ENCODE measurements around the gene NR4A2. TPM values are rescaled to one million over a fixed set of nuclear protein-coding genes. Genes with fewer than 3 reads are reported as not detected.
"Not testable (repeated sequence)": the region's sequence is repeated elsewhere in the genome, so short reads cannot be mapped to it uniquely, and the experiment has no call there.

NR4A2 gene
- polyA plus RNA-seq, 1 donor = 1.9 TPM

- no peak for DNase-seq
Observed at GRCh38 chr2:156320486-156321098, 11.9 kb downstream of the NR4A2 start.

GRCh38 chr2:156319811-156320485 lies 12.6 kb downstream of the NR4A2 start:
- no peak for DNase-seq

- DNase-seq = no peak
Observed at GRCh38 chr2:156317631-156318030, 14.9 kb downstream of the NR4A2 start.

DNA sequence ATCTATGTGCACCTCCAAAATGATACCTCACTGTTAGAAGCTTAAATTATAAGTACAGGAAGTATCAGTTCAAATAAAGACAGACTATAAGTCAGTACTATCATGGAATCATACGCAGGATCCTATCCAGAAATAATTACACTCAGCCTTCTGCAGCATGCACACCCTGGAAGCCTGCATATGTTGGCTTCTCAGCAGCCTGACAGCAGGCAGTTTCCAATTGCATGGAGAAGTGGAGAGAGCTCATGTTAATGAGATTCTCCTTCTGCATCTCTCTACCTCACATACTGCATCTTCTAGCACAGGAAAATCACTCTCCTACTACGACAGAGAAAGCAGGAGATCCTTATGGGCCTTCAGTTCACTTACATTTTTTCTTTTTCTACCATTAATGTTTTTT lies 20.5 kb downstream of the NR4A2 start:
- no peak for DNase-seq

DNA sequence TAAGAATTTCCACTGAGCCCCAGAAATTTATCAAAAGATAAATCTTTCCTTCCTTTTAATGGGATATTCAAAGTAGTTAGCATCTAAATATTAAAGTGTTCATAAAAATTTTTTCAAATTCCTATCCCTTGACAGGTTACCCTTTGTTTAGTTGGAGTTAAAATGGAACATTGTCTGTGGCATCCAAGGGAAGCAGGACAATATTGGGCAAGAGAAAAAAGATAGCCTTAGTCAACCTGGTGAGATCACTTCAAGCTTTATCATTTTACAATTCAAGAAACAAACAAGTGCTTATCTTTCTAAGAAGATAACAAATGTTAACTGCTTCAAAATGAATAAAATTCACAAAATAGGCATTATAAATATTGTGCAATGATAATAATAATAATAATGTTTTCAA lies 21.7 kb downstream of the NR4A2 start:
- DNase-seq = no peak

GRCh38 chr2:156309917-156310316 lies 22.6 kb downstream of the NR4A2 start:
- no peak for DNase-seq

GRCh38 chr2:156309167-156309566 lies 23.4 kb downstream of the NR4A2 start:
- DNase-seq = no peak

GRCh38 chr2:156306821-156307220 lies 25.7 kb downstream of the NR4A2 start:
- DNase-seq = no peak

- DNase-seq = no peak
Observed at GRCh38 chr2:156305121-156305520, 27.4 kb downstream of the NR4A2 start.

DNA sequence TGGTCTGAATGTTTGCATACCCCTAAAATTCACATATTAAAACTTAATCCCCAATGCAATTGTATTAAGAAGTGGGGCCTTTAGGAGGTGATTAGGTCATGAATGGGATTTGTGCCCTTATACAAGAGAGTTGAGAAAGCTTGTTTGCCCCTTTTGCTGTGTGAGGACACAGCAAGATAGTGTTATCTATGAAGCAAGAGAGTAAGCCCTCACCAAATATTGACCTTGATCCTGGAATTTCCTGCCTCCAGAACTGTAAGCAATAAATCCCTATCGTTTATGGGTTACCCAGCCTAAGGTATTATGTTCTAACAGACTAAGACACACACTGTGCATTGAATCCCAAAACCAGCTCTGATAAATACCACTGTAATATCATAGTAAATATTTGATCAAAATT lies 32.2 kb downstream of the NR4A2 start:
- no peak for DNase-seq

DNA sequence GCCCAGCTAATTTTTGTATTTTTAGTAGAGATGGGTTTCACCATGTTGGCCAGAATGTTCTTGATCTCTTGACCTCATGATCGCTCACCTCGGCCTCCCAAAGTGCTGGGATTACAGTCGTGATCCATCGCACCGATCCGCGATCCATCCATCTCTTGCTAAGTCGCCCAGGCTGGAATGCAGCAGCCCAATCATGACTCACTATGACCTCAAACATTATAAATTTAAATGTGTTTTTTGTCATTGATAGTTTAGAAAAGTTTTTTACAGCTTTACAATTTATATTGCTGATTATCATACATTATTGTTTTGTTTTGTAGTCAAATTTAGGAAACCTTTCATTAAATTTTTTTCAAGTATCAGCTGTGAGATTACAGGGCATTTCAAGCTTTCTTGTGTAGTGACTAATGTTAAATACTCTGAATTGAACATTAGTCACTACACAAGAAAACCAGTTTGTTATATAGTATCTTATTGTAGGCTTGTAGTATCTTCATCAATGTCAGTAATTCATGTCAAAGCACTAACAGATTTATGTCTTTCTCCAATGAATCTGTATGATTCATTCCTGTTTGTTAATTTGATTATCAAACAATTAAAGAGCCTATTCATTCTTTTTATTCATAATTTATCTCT lies 37.5 kb downstream of the NR4A2 start:
- no peak for DNase-seq

GRCh38 chr2:156293382-156293781 lies 39.1 kb downstream of the NR4A2 start:
- not testable (repeated sequence) for DNase-seq

DNA sequence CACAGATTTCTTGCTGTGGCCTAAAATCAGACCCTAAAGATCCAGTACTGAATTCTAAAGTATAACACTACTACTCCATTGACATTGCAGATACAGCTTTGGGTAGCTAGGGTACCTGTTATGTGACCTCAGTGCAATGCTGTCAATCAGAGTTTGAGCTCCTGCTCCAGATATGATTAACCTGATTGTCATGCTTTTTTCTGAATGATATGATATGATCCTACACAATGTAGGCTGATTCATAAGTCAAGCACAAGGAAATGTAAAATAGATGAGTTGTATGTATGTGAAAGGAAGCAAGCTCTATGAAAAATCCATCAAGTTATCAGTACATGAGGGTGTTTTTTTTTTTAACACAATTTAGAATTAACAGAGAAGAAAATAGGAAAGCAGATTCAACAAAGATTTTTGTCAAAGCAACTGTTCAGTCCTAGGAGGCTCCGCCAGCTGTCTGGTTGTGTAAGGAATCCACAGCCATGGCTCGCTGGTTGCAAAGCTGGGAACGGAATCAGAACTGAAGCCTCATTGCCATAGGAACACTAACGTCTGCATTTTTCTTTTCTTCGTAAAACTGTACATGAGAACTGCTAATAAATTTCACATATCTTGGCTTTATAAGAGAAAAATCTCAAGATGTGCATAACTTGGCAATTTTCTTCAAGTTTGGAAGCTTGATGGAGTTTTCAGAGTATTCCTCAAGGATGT lies 52.9 kb downstream of the NR4A2 start:
- peak; percentile 53 for DNase-seq

Other genes with a start within 250 kb of the NR4A2 start
- gene GPD2, start 103.7 kb upstream of the NR4A2 start, polyA plus RNA-seq (ENCODE audit: insufficient read length) = 13.9 TPM